Measurements from ENCODE around the gene RFTN1. TPM values are rescaled to one million over a fixed set of nuclear protein-coding genes. Genes with fewer than 3 reads are reported as not detected.

Gene RFTN1
- total and polyA plus RNA-seq, 9 of the 15 experiments (the other 6 are each of a cell fraction or from before 2014, with no cell fraction given), result 0.08 to 0.51 (median 0.11) TPM; not detected in 6

- POLR2A ChIA-PET, result interaction anchor here (0.6 kb wide), 1 partner anchor 1159 kb away, joined by 3 read pairs; no protein-coding TSS in a partner anchor
These were observed 88.0 kb downstream of the RFTN1 start for GRCh38 chr3:16425398-16426028.

More at GRCh38 chr3:16425398-16426028, 88.0 kb downstream of the RFTN1 start:
- Histone ChIP-seq H2AFZ (ENCODE audit: low read depth, low read length) (no peak overlapping the region), H3K27me3 (ENCODE audit: control insufficient read depth in 2 of 2, insufficient read depth in 2 of 2, low read length in 2 of 2) (peaks cover 13 to 24% of the 10 kb centered on the region in 2 experiments; a peak in 4 of 5 replicates), H3K9me3 (replicated peaks; ENCODE audit: control insufficient read depth, insufficient read depth, low read depth, low read length) (no peaks in the 10 kb centered on the region), H3K36me3 (ENCODE audit: control insufficient read depth, insufficient read depth, low read length) (no peaks in the 10 kb centered on the region), H3K4me3 (no peak overlapping the region), H3K9me1 (ENCODE audit: control insufficient read depth, insufficient read depth, low read length) (no peaks in the 10 kb centered on the region), H3K27ac (ENCODE audit: extremely low read depth, low read depth, low read length) (no peak overlapping the region), H3K4me1 (replicated peaks in 1 of 2; ENCODE audit: control insufficient read depth in 2 of 2, insufficient read depth in 2 of 2, low read length in 2 of 2) (no peaks in the 10 kb centered on the region), H4K20me1 (replicated peaks; ENCODE audit: control insufficient read depth, insufficient read depth, low read length) (no peaks in the 10 kb centered on the region), H3K9ac (ENCODE audit: insufficient read depth in 1 of 2, low read depth in 2 of 2, low read length in 2 of 2) (no peak overlapping the region), H3K4me2 (ENCODE audit: insufficient read depth, low read length) (no peak overlapping the region), H3K79me2 (ENCODE audit: control insufficient read depth, insufficient read depth, low read length) (no peaks in the 10 kb centered on the region)
- under 1% methylated on average over 12 of the region's 12 CpGs for WGBS (ENCODE audit: insufficient coverage, low coverage, missing lambda C conversion rate)
- DNase-seq (ENCODE audit: extremely low read depth in 1 of 4, low spot score in 3 of 4), result no peak
- TF ChIP-seq, protein P1, sequence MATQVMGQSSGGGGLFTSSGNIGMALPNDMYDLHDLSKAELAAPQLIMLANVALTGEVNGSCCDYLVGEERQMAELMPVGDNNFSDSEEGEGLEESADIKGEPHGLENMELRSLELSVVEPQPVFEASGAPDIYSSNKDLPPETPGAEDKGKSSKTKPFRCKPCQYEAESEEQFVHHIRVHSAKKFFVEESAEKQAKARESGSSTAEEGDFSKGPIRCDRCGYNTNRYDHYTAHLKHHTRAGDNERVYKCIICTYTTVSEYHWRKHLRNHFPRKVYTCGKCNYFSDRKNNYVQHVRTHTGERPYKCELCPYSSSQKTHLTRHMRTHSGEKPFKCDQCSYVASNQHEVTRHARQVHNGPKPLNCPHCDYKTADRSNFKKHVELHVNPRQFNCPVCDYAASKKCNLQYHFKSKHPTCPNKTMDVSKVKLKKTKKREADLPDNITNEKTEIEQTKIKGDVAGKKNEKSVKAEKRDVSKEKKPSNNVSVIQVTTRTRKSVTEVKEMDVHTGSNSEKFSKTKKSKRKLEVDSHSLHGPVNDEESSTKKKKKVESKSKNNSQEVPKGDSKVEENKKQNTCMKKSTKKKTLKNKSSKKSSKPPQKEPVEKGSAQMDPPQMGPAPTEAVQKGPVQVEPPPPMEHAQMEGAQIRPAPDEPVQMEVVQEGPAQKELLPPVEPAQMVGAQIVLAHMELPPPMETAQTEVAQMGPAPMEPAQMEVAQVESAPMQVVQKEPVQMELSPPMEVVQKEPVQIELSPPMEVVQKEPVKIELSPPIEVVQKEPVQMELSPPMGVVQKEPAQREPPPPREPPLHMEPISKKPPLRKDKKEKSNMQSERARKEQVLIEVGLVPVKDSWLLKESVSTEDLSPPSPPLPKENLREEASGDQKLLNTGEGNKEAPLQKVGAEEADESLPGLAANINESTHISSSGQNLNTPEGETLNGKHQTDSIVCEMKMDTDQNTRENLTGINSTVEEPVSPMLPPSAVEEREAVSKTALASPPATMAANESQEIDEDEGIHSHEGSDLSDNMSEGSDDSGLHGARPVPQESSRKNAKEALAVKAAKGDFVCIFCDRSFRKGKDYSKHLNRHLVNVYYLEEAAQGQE (IDR thresholded peaks at IDR 0.05; ENCODE audit: borderline replicate concordance), result peak; percentile 83
- TF ChIP-seq, protein P1 (CRISPR knock-in tag; IDR thresholded peaks at IDR 0.05; ENCODE audit: low read depth), result 0 out of 2 replicates have a peak, but pooled peaks have one; percentile 34
- TF ChIP-seq POLR2A (conservative IDR thresholded peaks at IDR 0.05) (no peak), EHMT2 (IDR thresholded peaks at IDR 0.05) (peak; percentile 55; the same call in 1 of the 2 replicates), ZEB2 (IDR thresholded peaks at IDR 0.05) (no peak), FOS (IDR thresholded peaks at IDR 0.05; ENCODE audit: extremely low read depth, insufficient read length) (no peak), MIER1 (IDR thresholded peaks at IDR 0.05; ENCODE audit: low read depth) (0 out of 2 replicates have a peak, but pooled peaks have one; percentile 39)
- CTCF ChIA-PET (ENCODE audit: low intra/inter-chr PET ratio), result no interaction called here
- in situ Hi-C loops (cut with MboI), result no loop called here
- ATAC-seq, result no peak
- BruUV-seq (replicated peaks), result no TSS peak
- intact Hi-C loops (cut with micrococcal nuclease), result no loop called here
- no peak for FAIRE-seq
